ENCODE data around the gene MORF4L2. TPM values are rescaled to one million over a fixed set of nuclear protein-coding genes. Genes with fewer than 3 reads are reported as not detected.

The MORF4L2 gene
- total and polyA plus RNA-seq, 4 donors = 90.9 to 366 (median 175) TPM

DNA sequence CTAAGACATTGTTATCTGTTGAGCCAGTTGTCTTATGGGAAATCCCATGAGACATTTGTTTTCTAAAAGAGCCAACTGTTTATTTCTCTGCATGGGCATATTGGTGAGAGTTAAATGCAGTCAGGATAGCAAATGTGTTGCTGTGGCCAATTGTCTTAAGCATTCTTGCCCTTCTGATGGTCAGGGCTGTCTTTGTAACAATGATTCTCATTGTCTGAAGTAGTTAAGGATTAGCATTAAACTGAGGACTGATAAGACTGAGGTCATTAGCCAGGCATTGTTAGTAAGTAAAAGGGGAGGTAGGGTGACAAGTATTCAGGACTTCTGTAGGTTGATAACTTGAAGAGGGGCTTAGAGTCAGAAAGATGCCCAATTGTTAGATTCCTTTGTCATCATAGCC, 11.2 kb upstream of the MORF4L2 start:
- Histone ChIP-seq H3K27ac (ENCODE audit: low read depth in 1 of 2, low read length in 2 of 2) (no peak overlapping the region), H3K9ac (ENCODE audit: low read depth in 1 of 2, low read length in 2 of 2) (no peak overlapping the region), H3K36me3 (ENCODE audit: control insufficient read depth in 4 of 4, insufficient read depth in 3 of 4, low read depth in 1 of 4, low read length in 3 of 4) (no peaks in the 10 kb centered on the region), H3K27me3 (ENCODE audit: control insufficient read depth in 4 of 4, insufficient read depth in 4 of 4, low read length in 3 of 4) (no peaks in the 10 kb centered on the region), H3K9me3 (ENCODE audit: control insufficient read depth in 4 of 4, low read length in 3 of 4) (no peaks in the 10 kb centered on the region), H3K4me3 (ENCODE audit: low read depth in 1 of 3, low read length in 3 of 3) (no peak overlapping the region), H3K4me1 (ENCODE audit: control insufficient read depth in 4 of 4, insufficient read depth in 4 of 4, low read length in 3 of 4) (no peaks in the 10 kb centered on the region)
- no peak for DNase-seq (ENCODE audit: low spot score)
- no peak for TF ChIP-seq TAF1 (conservative IDR thresholded peaks at IDR 0.05)
- no peak for TF ChIP-seq SP1 (IDR thresholded peaks at IDR 0.05)
- TF ChIP-seq, protein P1, sequence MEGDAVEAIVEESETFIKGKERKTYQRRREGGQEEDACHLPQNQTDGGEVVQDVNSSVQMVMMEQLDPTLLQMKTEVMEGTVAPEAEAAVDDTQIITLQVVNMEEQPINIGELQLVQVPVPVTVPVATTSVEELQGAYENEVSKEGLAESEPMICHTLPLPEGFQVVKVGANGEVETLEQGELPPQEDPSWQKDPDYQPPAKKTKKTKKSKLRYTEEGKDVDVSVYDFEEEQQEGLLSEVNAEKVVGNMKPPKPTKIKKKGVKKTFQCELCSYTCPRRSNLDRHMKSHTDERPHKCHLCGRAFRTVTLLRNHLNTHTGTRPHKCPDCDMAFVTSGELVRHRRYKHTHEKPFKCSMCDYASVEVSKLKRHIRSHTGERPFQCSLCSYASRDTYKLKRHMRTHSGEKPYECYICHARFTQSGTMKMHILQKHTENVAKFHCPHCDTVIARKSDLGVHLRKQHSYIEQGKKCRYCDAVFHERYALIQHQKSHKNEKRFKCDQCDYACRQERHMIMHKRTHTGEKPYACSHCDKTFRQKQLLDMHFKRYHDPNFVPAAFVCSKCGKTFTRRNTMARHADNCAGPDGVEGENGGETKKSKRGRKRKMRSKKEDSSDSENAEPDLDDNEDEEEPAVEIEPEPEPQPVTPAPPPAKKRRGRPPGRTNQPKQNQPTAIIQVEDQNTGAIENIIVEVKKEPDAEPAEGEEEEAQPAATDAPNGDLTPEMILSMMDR (IDR thresholded peaks at IDR 0.05; ENCODE audit: low read depth, low read length, missing input control) = no peak
- no peak for TF ChIP-seq HNF4G (IDR thresholded peaks at IDR 0.05)
- TF ChIP-seq JUND (IDR thresholded peaks at IDR 0.05) = no peak
- TF ChIP-seq, protein P2, sequence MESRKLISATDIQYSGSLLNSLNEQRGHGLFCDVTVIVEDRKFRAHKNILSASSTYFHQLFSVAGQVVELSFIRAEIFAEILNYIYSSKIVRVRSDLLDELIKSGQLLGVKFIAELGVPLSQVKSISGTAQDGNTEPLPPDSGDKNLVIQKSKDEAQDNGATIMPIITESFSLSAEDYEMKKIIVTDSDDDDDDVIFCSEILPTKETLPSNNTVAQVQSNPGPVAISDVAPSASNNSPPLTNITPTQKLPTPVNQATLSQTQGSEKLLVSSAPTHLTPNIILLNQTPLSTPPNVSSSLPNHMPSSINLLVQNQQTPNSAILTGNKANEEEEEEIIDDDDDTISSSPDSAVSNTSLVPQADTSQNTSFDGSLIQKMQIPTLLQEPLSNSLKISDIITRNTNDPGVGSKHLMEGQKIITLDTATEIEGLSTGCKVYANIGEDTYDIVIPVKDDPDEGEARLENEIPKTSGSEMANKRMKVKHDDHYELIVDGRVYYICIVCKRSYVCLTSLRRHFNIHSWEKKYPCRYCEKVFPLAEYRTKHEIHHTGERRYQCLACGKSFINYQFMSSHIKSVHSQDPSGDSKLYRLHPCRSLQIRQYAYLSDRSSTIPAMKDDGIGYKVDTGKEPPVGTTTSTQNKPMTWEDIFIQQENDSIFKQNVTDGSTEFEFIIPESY (IDR thresholded peaks at IDR 0.05) = no peak
- no peak for TF ChIP-seq NR2F2 (IDR thresholded peaks at IDR 0.05)
- TF ChIP-seq, protein P3, sequence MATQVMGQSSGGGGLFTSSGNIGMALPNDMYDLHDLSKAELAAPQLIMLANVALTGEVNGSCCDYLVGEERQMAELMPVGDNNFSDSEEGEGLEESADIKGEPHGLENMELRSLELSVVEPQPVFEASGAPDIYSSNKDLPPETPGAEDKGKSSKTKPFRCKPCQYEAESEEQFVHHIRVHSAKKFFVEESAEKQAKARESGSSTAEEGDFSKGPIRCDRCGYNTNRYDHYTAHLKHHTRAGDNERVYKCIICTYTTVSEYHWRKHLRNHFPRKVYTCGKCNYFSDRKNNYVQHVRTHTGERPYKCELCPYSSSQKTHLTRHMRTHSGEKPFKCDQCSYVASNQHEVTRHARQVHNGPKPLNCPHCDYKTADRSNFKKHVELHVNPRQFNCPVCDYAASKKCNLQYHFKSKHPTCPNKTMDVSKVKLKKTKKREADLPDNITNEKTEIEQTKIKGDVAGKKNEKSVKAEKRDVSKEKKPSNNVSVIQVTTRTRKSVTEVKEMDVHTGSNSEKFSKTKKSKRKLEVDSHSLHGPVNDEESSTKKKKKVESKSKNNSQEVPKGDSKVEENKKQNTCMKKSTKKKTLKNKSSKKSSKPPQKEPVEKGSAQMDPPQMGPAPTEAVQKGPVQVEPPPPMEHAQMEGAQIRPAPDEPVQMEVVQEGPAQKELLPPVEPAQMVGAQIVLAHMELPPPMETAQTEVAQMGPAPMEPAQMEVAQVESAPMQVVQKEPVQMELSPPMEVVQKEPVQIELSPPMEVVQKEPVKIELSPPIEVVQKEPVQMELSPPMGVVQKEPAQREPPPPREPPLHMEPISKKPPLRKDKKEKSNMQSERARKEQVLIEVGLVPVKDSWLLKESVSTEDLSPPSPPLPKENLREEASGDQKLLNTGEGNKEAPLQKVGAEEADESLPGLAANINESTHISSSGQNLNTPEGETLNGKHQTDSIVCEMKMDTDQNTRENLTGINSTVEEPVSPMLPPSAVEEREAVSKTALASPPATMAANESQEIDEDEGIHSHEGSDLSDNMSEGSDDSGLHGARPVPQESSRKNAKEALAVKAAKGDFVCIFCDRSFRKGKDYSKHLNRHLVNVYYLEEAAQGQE (IDR thresholded peaks at IDR 0.05) = no peak
- no peak for TF ChIP-seq GABPA (IDR thresholded peaks at IDR 0.05 in 1 of 2, conservative IDR thresholded peaks at IDR 0.05 in 1 of 2)
- TF ChIP-seq YY1 (IDR thresholded peaks at IDR 0.05) = no peak
- TF ChIP-seq, protein P4, sequence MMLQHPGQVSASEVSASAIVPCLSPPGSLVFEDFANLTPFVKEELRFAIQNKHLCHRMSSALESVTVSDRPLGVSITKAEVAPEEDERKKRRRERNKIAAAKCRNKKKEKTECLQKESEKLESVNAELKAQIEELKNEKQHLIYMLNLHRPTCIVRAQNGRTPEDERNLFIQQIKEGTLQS (IDR thresholded peaks at IDR 0.05) = no peak
- TF ChIP-seq HNF4A (conservative IDR thresholded peaks at IDR 0.05) = no peak

DNA sequence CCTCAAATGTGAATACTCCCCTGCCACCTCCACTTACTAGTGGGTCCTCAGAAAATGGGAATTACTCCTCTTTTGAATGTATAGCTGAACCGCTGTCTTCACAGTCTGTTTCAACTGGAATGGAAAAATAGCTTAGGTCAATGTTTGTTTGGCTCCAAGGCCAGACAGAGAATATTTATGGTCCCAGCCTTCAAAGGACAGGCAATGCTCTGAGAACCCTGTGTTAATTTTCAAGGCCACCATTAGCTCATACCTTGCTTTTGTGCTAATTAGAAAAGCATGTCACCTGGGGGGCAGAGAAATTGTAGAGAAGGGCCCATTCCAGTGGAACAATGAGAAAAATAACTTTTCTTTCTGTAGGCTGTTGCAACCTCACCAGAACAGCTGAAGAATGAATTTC, 4.6 kb upstream of the MORF4L2 start:
- H3K9ac ChIP-seq (ENCODE audit: low read depth in 1 of 2, low read length in 2 of 2) = no peak overlapping the region
- no peak for TF ChIP-seq RAD21 (IDR thresholded peaks at IDR 0.05)
- TF ChIP-seq, protein P5, sequence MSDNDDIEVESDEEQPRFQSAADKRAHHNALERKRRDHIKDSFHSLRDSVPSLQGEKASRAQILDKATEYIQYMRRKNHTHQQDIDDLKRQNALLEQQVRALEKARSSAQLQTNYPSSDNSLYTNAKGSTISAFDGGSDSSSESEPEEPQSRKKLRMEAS (IDR thresholded peaks at IDR 0.05) = no peak
- no peak for TF ChIP-seq SP1 (IDR thresholded peaks at IDR 0.05)
- TF ChIP-seq, protein P2 (IDR thresholded peaks at IDR 0.05) = no peak
- TF ChIP-seq GABPA (IDR thresholded peaks at IDR 0.05 in 1 of 2, conservative IDR thresholded peaks at IDR 0.05 in 1 of 2) = no peak
- no peak for TF ChIP-seq FOXA1 (IDR thresholded peaks at IDR 0.05)
- no peak for TF ChIP-seq TAF1 (conservative IDR thresholded peaks at IDR 0.05)
- TF ChIP-seq, protein P1 (IDR thresholded peaks at IDR 0.05; ENCODE audit: low read depth, low read length, missing input control) = no peak
- no peak for TF ChIP-seq NR2F2 (IDR thresholded peaks at IDR 0.05)
- TF ChIP-seq HNF4G (IDR thresholded peaks at IDR 0.05) = no peak
- TF ChIP-seq, protein P4 (IDR thresholded peaks at IDR 0.05) = no peak
- no peak for TF ChIP-seq JUND (IDR thresholded peaks at IDR 0.05)
- no peak for TF ChIP-seq RXRA (IDR thresholded peaks at IDR 0.05)
- TF ChIP-seq FOXA2 (IDR thresholded peaks at IDR 0.05) = no peak
- TF ChIP-seq EGR1 (IDR thresholded peaks at IDR 0.05; ENCODE audit: low read depth in 2 of 2) = no peak
- no peak for TF ChIP-seq YY1 (IDR thresholded peaks at IDR 0.05)
- TF ChIP-seq HNF4A (conservative IDR thresholded peaks at IDR 0.05) = no peak

More for the DNA sequence above, 4.6 kb upstream of the MORF4L2 start:
- H3K4me1 ChIP-seq (ENCODE audit: control insufficient read depth in 4 of 4, insufficient read depth in 4 of 4, low read length in 3 of 4) = no peaks in the 10 kb centered on the region
- no peaks in the 10 kb centered on the region for H3K36me3 ChIP-seq (ENCODE audit: control insufficient read depth in 4 of 4, insufficient read depth in 3 of 4, low read depth in 1 of 4, low read length in 3 of 4)
- DNase-seq (ENCODE audit: low spot score) = no peak
- H3K9me3 ChIP-seq (ENCODE audit: control insufficient read depth in 4 of 4, low read length in 3 of 4) = no peaks in the 10 kb centered on the region
- no peaks in the 10 kb centered on the region for H3K27me3 ChIP-seq (ENCODE audit: control insufficient read depth in 4 of 4, insufficient read depth in 4 of 4, low read length in 3 of 4)
- H3K4me3 ChIP-seq (ENCODE audit: low read depth in 1 of 3, low read length in 3 of 3) = no peak overlapping the region
- no peak overlapping the region for H3K27ac ChIP-seq (ENCODE audit: low read depth in 1 of 2, low read length in 2 of 2)
- 97% methylated on average over 1 of the region's 1 CpG for WGBS

Data from liver (tissue), 9 donors.